Middle frontal gyrus (tissue), 1 donor: ENCODE measurements around the gene ZNF746.

ENCODE experiments used
- DNase-seq: peaks from one replicate; pipeline ENCODE4 v3.0.0-alpha.2; 2015; ENCODE audit warnings: low spot score; ENCODE audit errors: extremely low spot score

ZNF746 gene

GRCh38 chr7:149490083-149490760, 7.4 kb downstream of the ZNF746 start:
- no peak for DNase-seq

- no peak for DNase-seq
Measured at GRCh38 chr7:149489391-149490024, 8.1 kb downstream of the ZNF746 start.

- no peak for DNase-seq
Measured at GRCh38 chr7:149479568-149479967, 18.0 kb downstream of the ZNF746 start.

- no peak for DNase-seq
Measured at GRCh38 chr7:149478754-149479153, 18.9 kb downstream of the ZNF746 start.

- DNase-seq, result no peak
Measured at GRCh38 chr7:149477494-149478443, 19.8 kb downstream of the ZNF746 start.

GRCh38 chr7:149476791-149477190, 20.8 kb downstream of the ZNF746 start:
- no peak for DNase-seq

GRCh38 chr7:149475121-149476045, 22.2 kb downstream of the ZNF746 start:
- DNase-seq, result no peak

GRCh38 chr7:149474309-149475120, 23.1 kb downstream of the ZNF746 start:
- no peak for DNase-seq

GRCh38 chr7:149473251-149473650, 24.4 kb downstream of the ZNF746 start:
- no peak for DNase-seq

GRCh38 chr7:149471289-149471953, 26.2 kb downstream of the ZNF746 start:
- no peak for DNase-seq

GRCh38 chr7:149469806-149470205, 27.8 kb downstream of the ZNF746 start:
- no peak for DNase-seq

GRCh38 chr7:149468208-149468607, 29.4 kb downstream of the ZNF746 start:
- no peak for DNase-seq

GRCh38 chr7:149467321-149467859, 30.2 kb downstream of the ZNF746 start:
- no peak for DNase-seq

- DNase-seq, result no peak
Measured at GRCh38 chr7:149466364-149466763, 31.2 kb downstream of the ZNF746 start.

GRCh38 chr7:149463500-149464161, 34.0 kb downstream of the ZNF746 start:
- no peak for DNase-seq

- DNase-seq, result no peak
Measured at GRCh38 chr7:149462101-149462520, 35.5 kb downstream of the ZNF746 start.

GRCh38 chr7:149460493-149461277, 36.9 kb downstream of the ZNF746 start, which contains the start of gene ZNF777:
Gene ZNF777 (minus strand): TSS chr7:149461062. CDS start chr7:149456022, 5,040 bp downstream.
- peak; percentile 36 for DNase-seq
